Left cardiac atrium (tissue), 4 donors: ENCODE measurements around the gene TBC1D23. TPM values are rescaled to one million over a fixed set of nuclear protein-coding genes. Genes with fewer than 3 reads are reported as not detected.
"Not testable (repeated sequence)": the region's sequence is repeated elsewhere in the genome, so short reads cannot be mapped to it uniquely, and the experiment has no call there.

Experiments
- ATAC-seq, 2 donors: fragments of 200-7000 bp; cut with Tn5 transposase; one replicate each; pipeline ENCODE4 v1.9.1; 2020; ENCODE audit warnings: mild to moderate bottlenecking in 2 of 2, moderate library complexity in 2 of 2
- DNase-seq: peaks from one replicate; pipeline ENCODE4 v3.0.0-alpha.2; 2020
- intact Hi-C, 2 donors: fragments of 100-400 bp; cut with DNase I; formaldehyde crosslinking; loops; one replicate each; pipeline versions ENCODE4 v1.14.1 to v1.15.1; 2022 to 2023
- total RNA-seq, 2 donors: library from RNA; stranded (reverse); fragmentation: NEBNext Ultra II Directional; extraction: Animal tissue kit (Norgen Biotek cat#: 25700); gene quantifications; one replicate each; pipeline ENCODE4 v1.2.1, GENCODE V29; 2021
- donor health status: DM: no; HTN: yes; CAD: no.
- donor health status: DM: no; HTN: yes; CAD: no; lungs with severe emphysema.
- donor health status: DM: yes; HTN: yes; CAD: no.
- donor health status: Dilated cardiomyopathy.

The TBC1D23 gene
- total RNA-seq, 2 donors from 2014 or later: 30.6 to 32.5 TPM

GRCh38 chr3:100246999-100247398, 13.8 kb upstream of the TBC1D23 start:
- intact Hi-C loops: no loop called here
- no peak for DNase-seq
- no peak for ATAC-seq

- DNase-seq (no peak), ATAC-seq (no peak)
- intact Hi-C loops: loop anchor here (1.0 to 10.0 kb wide), 4 partner anchors 183 to 410 kb away; no protein-coding TSS in a partner anchor
These were observed 8.8 kb upstream of the TBC1D23 start for GRCh38 chr3:100252001-100252400.

- DNase-seq (peak; percentile 59), ATAC-seq (peak; percentile 92 to 96)
- intact Hi-C loops: loop anchor here (2.0 to 10.0 kb wide), 4 partner anchors 187 to 412 kb away; no protein-coding TSS in a partner anchor
These were observed 6.5 kb upstream of the TBC1D23 start for GRCh38 chr3:100254168-100254777.

GRCh38 chr3:100256731-100257151, 4.1 kb upstream of the TBC1D23 start:
- DNase-seq (no peak), ATAC-seq (no peak)
- intact Hi-C loops: loop anchor here in 1 of 2 donors (10.0 kb wide), 1 partner anchor 332 kb away; no protein-coding TSS in a partner anchor

GRCh38 chr3:100257586-100257985, 3.2 kb upstream of the TBC1D23 start:
- intact Hi-C loops: loop anchor here in 1 of 2 donors (10.0 kb wide), 1 partner anchor 333 kb away; no protein-coding TSS in a partner anchor
- ATAC-seq (no peak), DNase-seq (no peak)

GRCh38 chr3:100260081-100260684, 609 bp upstream of the TBC1D23 start:
- ATAC-seq: peak; percentile 55 to 69
- intact Hi-C loops: no loop called here
- DNase-seq: peak; percentile 63

GRCh38 chr3:100261485-100261903, 702 bp downstream of the TBC1D23 start:
- ATAC-seq: no peak
- no peak for DNase-seq
- intact Hi-C loops: no loop called here

- intact Hi-C loops, ATAC-seq, DNase-seq: not testable (repeated sequence)
These were observed 2.1 kb downstream of the TBC1D23 start for GRCh38 chr3:100262925-100263324.

- ATAC-seq: no peak
- intact Hi-C loops: no loop called here
- no peak for DNase-seq
These were observed 2.8 kb downstream of the TBC1D23 start for GRCh38 chr3:100263583-100263982.

- intact Hi-C loops: no loop called here
- no peak for ATAC-seq
These were observed 3.5 kb downstream of the TBC1D23 start for GRCh38 chr3:100264242-100264641.

GRCh38 chr3:100265016-100265415, 4.2 kb downstream of the TBC1D23 start:
- DNase-seq (no peak), ATAC-seq (no peak)
- intact Hi-C loops: no loop called here

More at GRCh38 chr3:100264242-100264641, 3.5 kb downstream of the TBC1D23 start:
- DNase-seq: no peak

- DNase-seq (no peak), ATAC-seq (no peak)
- intact Hi-C loops: no loop called here
These were observed 5.7 kb downstream of the TBC1D23 start for GRCh38 chr3:100266531-100266930.

- intact Hi-C loops: no loop called here
- no peak for ATAC-seq
These were observed 7.4 kb downstream of the TBC1D23 start for GRCh38 chr3:100268156-100268555.

GRCh38 chr3:100269001-100269400, 8.2 kb downstream of the TBC1D23 start:
- ATAC-seq (no peak), DNase-seq (no peak)
- intact Hi-C loops: no loop called here

More at GRCh38 chr3:100268156-100268555, 7.4 kb downstream of the TBC1D23 start:
- no peak for DNase-seq

GRCh38 chr3:100269410-100270214, 8.8 kb downstream of the TBC1D23 start:
- DNase-seq (no peak), ATAC-seq (peak in 1 of 2 donors; percentile 83)
- intact Hi-C loops: no loop called here

GRCh38 chr3:100270215-100270583, 9.4 kb downstream of the TBC1D23 start:
- ATAC-seq (peak in 1 of 2 donors; percentile 13), DNase-seq (no peak)
- intact Hi-C loops: no loop called here

GRCh38 chr3:100271522-100271921, 10.7 kb downstream of the TBC1D23 start:
- no peak for ATAC-seq
- intact Hi-C loops: no loop called here
- DNase-seq: no peak

- intact Hi-C loops, DNase-seq, ATAC-seq: not testable (repeated sequence)
These were observed 12.2 kb downstream of the TBC1D23 start for GRCh38 chr3:100272797-100273611.

- DNase-seq (no peak), ATAC-seq (no peak)
- intact Hi-C loops: no loop called here
These were observed 13.6 kb downstream of the TBC1D23 start for GRCh38 chr3:100274361-100274760.
